ENCODE measurements around the gene CACNA1F. TPM values are rescaled to one million over a fixed set of nuclear protein-coding genes. Genes with fewer than 3 reads are reported as not detected.

CACNA1F gene
- total and polyA plus RNA-seq, 4 donors = 0.10 to 0.55 (median 0.42) TPM

- no peak overlapping the region for H3K27ac ChIP-seq (ENCODE audit: low read depth in 1 of 2, low read length in 1 of 2)
- H3K27me3 ChIP-seq (ENCODE audit: control insufficient read depth in 3 of 3, insufficient read depth in 3 of 3, low read length in 2 of 3) = no peaks in the 10 kb centered on the region
- ATAC-seq (ENCODE audit: insufficient read depth, low FRiP score) (no peak), DNase-seq (no peak)
- no peak overlapping the region for H3K9ac ChIP-seq (ENCODE audit: insufficient read depth in 1 of 2, low read length in 2 of 2)
- no peak for TF ChIP-seq CTCF (IDR thresholded peaks at IDR 0.05; ENCODE audit: control extremely low read depth, extremely low read depth)
- H3K4me3 ChIP-seq = no peak overlapping the region
- H3K36me3 ChIP-seq (ENCODE audit: control insufficient read depth in 4 of 4, insufficient read depth in 4 of 4, low read length in 4 of 4) = no peaks in the 10 kb centered on the region
- peaks cover 0 to 10% (median 1%) of the 10 kb centered on the region in 4 donors for H3K9me3 ChIP-seq (ENCODE audit: control insufficient read depth in 4 of 4, insufficient read depth in 3 of 4, low read length in 3 of 4)
- no peaks in the 10 kb centered on the region for H3K4me1 ChIP-seq (ENCODE audit: control insufficient read depth in 5 of 5, insufficient read depth in 5 of 5, low read length in 5 of 5)
- 89 to 98% methylated on average over 9 of the region's 9 CpGs for WGBS, 2 donors
These were observed 6.2 kb downstream of the CACNA1F start for GRCh38 chrX:49226946-49227345.

- H3K4me1 ChIP-seq (ENCODE audit: control insufficient read depth in 5 of 5, insufficient read depth in 5 of 5, low read length in 5 of 5) = no peaks in the 10 kb centered on the region
- H3K36me3 ChIP-seq (ENCODE audit: control insufficient read depth in 4 of 4, insufficient read depth in 4 of 4, low read length in 4 of 4) = no peaks in the 10 kb centered on the region
- no peak overlapping the region for H3K27ac ChIP-seq (ENCODE audit: low read depth in 1 of 2, low read length in 1 of 2)
- H3K27me3 ChIP-seq (ENCODE audit: control insufficient read depth in 3 of 3, insufficient read depth in 3 of 3, low read length in 2 of 3) = no peaks in the 10 kb centered on the region
- ATAC-seq (ENCODE audit: insufficient read depth, low FRiP score) (no peak), DNase-seq (no peak)
- WGBS, 2 donors = 71 to 78% methylated on average over 14 of the region's 14 CpGs
- TF ChIP-seq CTCF (IDR thresholded peaks at IDR 0.05; ENCODE audit: control extremely low read depth, extremely low read depth) = no peak
- H3K4me3 ChIP-seq = no peak overlapping the region
- H3K9me3 ChIP-seq (ENCODE audit: control insufficient read depth in 4 of 4, insufficient read depth in 3 of 4, low read length in 3 of 4) = peaks cover 0 to 10% (median 1%) of the 10 kb centered on the region in 4 donors
- no peak overlapping the region for H3K9ac ChIP-seq (ENCODE audit: insufficient read depth in 1 of 2, low read length in 2 of 2)
These were observed 7.3 kb downstream of the CACNA1F start for GRCh38 chrX:49225858-49226257.

- 64 to 78% methylated on average over 2 of the region's 2 CpGs for WGBS, 2 donors
- H3K27me3 ChIP-seq (ENCODE audit: control insufficient read depth in 3 of 3, insufficient read depth in 3 of 3, low read length in 2 of 3) = no peaks in the 10 kb centered on the region
- no peaks in the 10 kb centered on the region for H3K4me1 ChIP-seq (ENCODE audit: control insufficient read depth in 5 of 5, insufficient read depth in 5 of 5, low read length in 5 of 5)
- H3K36me3 ChIP-seq (ENCODE audit: control insufficient read depth in 4 of 4, insufficient read depth in 4 of 4, low read length in 4 of 4) = no peaks in the 10 kb centered on the region
- H3K4me3 ChIP-seq = no peak overlapping the region
- H3K9me3 ChIP-seq (ENCODE audit: control insufficient read depth in 4 of 4, insufficient read depth in 3 of 4, low read length in 3 of 4) = peaks cover 0 to 6% (median under 1%) of the 10 kb centered on the region in 4 donors
- no peak overlapping the region for H3K9ac ChIP-seq (ENCODE audit: insufficient read depth in 1 of 2, low read length in 2 of 2)
- no peak for TF ChIP-seq CTCF (IDR thresholded peaks at IDR 0.05; ENCODE audit: control extremely low read depth, extremely low read depth)
- DNase-seq = no peak
- no peak for ATAC-seq (ENCODE audit: insufficient read depth, low FRiP score)
- H3K27ac ChIP-seq (ENCODE audit: low read depth in 1 of 2, low read length in 1 of 2) = no peak overlapping the region
These were observed 11.3 kb downstream of the CACNA1F start for GRCh38 chrX:49221868-49222267.

- ATAC-seq (ENCODE audit: insufficient read depth, low FRiP score) = no peak
These were observed 13.0 kb downstream of the CACNA1F start for GRCh38 chrX:49220100-49220499.

More at GRCh38 chrX:49220100-49220499, 13.0 kb downstream of the CACNA1F start:
- no peak for TF ChIP-seq CTCF (IDR thresholded peaks at IDR 0.05; ENCODE audit: control extremely low read depth, extremely low read depth)
- Histone ChIP-seq H3K36me3 (ENCODE audit: control insufficient read depth in 4 of 4, insufficient read depth in 4 of 4, low read length in 4 of 4) (no peaks in the 10 kb centered on the region), H3K4me1 (ENCODE audit: control insufficient read depth in 5 of 5, insufficient read depth in 5 of 5, low read length in 5 of 5) (no peaks in the 10 kb centered on the region), H3K27me3 (ENCODE audit: control insufficient read depth in 3 of 3, insufficient read depth in 3 of 3, low read length in 2 of 3) (no peaks in the 10 kb centered on the region), H3K4me3 (no peak overlapping the region), H3K27ac (ENCODE audit: low read depth in 1 of 2, low read length in 1 of 2) (no peak overlapping the region), H3K9ac (ENCODE audit: insufficient read depth in 1 of 2, low read length in 2 of 2) (no peak overlapping the region), H3K9me3 (ENCODE audit: control insufficient read depth in 4 of 4, insufficient read depth in 3 of 4, low read length in 3 of 4) (peaks cover 0 to 7% (median 0%) of the 10 kb centered on the region in 4 donors)
- DNase-seq = no peak

Measured in lung (tissue), 12 donors.